ENCODE results near the gene EPB41L5. TPM values are rescaled to one million over a fixed set of nuclear protein-coding genes. Genes with fewer than 3 reads are reported as not detected.
"Not testable (repeated sequence)": the region's sequence is repeated elsewhere in the genome, so short reads cannot be mapped to it uniquely, and the experiment has no call there.

Gene EPB41L5
- total and polyA plus RNA-seq, 7 donors, result 8.2 to 24.3 (median 16.9) TPM

DNA sequence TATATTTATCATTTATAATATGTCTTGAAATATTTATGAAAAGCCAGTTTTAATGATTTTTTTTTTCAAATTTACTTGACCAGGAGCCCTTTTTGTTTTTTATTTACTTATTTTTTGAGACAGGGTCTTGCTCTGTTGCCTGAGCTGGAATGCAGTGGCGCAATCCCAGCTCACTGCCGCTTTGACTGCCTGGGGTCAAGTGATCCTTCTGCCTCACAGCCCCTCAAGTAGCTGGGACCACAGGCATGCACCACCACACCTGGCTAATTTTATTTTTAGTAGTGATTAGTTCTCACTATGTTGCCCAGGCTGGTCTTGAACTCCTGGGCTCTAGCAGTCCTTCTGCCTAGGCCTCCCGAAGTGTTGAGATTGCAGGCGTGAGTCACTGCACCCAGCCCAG, 5.7 kb downstream of the EPB41L5 start:
- WGBS, 2 donors, result 96 to 97% methylated on average over 4 of the region's 4 CpGs
- Histone ChIP-seq H3K27me3 (no peaks in the 10 kb centered on the region), H3K27ac (no peak overlapping the region), H3K4me1 (peaks cover 0 to 10% (median 4%) of the 10 kb centered on the region in 4 donors), H3K9me3 (no peaks in the 10 kb centered on the region), H3K36me3 (no peaks in the 10 kb centered on the region), H3K4me3 (no peak overlapping the region)
- intact Hi-C loops (cut with DNase I), result loop anchor here (10.0 kb wide), 1 partner anchor 156 kb away; no protein-coding TSS in a partner anchor
- TF ChIP-seq EP300 (IDR thresholded peaks at IDR 0.05), result no peak
- no peak for TF ChIP-seq POLR2A (IDR thresholded peaks at IDR 0.05)
- no peak for TF ChIP-seq POLR2AphosphoS5 (IDR thresholded peaks at IDR 0.05)
- TF ChIP-seq, protein P1, sequence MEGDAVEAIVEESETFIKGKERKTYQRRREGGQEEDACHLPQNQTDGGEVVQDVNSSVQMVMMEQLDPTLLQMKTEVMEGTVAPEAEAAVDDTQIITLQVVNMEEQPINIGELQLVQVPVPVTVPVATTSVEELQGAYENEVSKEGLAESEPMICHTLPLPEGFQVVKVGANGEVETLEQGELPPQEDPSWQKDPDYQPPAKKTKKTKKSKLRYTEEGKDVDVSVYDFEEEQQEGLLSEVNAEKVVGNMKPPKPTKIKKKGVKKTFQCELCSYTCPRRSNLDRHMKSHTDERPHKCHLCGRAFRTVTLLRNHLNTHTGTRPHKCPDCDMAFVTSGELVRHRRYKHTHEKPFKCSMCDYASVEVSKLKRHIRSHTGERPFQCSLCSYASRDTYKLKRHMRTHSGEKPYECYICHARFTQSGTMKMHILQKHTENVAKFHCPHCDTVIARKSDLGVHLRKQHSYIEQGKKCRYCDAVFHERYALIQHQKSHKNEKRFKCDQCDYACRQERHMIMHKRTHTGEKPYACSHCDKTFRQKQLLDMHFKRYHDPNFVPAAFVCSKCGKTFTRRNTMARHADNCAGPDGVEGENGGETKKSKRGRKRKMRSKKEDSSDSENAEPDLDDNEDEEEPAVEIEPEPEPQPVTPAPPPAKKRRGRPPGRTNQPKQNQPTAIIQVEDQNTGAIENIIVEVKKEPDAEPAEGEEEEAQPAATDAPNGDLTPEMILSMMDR (IDR thresholded peaks at IDR 0.05), result no peak
- DNase-seq, result no peak

DNA sequence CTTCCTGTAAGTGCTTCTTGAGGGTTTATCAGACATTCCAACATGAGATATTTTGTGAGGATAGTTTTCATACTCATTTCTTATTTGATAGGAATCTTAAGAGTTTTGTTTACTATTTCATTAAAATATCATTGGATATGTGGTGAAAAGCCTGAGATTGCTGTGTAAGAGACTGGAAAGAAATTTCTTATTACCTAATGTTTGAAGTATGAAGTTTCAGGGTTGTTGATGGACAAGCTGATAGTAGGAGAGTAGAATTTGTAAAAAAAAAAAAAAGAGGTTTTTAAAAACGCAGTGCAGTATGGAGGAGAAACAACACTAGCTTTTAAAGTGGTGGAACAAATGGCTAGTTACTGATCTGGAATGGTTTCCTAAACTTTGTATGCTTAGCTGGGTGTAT, 7.7 kb downstream of the EPB41L5 start:
- intact Hi-C loops (cut with DNase I), result no loop called here
- DNase-seq, result no peak
- Histone ChIP-seq H3K27me3 (no peaks in the 10 kb centered on the region), H3K9me3 (no peaks in the 10 kb centered on the region), H3K36me3 (no peaks in the 10 kb centered on the region), H3K4me1 (no peaks in the 10 kb centered on the region), H3K27ac (no peak overlapping the region), H3K4me3 (no peak overlapping the region)
- TF ChIP-seq POLR2AphosphoS5 (IDR thresholded peaks at IDR 0.05) (no peak), POLR2A (IDR thresholded peaks at IDR 0.05) (no peak), EP300 (IDR thresholded peaks at IDR 0.05) (no peak)
- TF ChIP-seq, protein P1 (IDR thresholded peaks at IDR 0.05), result no peak
- 90 to 92% methylated on average over 1 of the region's 1 CpG for WGBS, 2 donors

DNA sequence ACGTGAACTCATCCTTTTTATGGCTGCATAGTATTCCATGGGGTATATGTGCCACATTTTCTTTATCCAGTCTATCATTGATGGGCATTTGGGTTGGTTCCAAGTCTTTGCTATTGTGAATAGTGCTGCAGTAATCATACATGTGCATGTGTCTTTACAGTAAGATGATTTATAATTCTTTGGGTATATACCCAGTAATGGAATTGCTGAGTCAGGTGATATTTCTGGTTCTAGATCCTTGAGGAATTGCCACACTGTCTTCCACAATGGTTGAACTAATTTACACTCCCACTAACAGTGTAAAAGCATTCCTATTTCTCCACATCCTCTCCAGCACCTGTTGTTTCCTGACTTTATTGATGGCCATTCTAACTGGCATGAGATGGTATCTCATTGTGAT, 9.6 kb downstream of the EPB41L5 start:
- H3K27me3 ChIP-seq; H3K4me3 ChIP-seq; H3K9me3 ChIP-seq; H3K4me1 ChIP-seq; H3K36me3 ChIP-seq; DNase-seq; H3K27ac ChIP-seq; intact Hi-C loops (cut with DNase I): not testable (repeated sequence)
- 96 to 97% methylated on average over 1 of the region's 1 CpG for WGBS, 2 donors

DNA sequence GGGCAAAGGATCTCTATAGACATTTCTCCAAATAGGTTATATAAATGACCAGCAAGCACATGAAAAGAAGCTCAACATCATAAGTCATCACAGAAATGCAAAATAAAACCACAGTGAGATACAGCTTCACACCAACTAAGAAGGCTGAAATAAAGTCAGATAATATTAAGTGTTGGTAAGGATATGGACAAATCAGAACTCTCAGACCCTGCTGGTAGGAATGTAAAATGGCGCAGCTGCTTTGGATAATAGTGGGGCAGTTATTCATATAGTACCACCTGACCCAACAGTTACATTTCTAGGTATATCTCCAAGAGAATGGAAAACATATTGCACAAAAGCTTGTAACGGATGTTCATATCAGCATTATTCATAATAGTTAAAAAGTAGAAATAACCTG, 14.0 kb downstream of the EPB41L5 start:
- H3K4me1 ChIP-seq, result no peaks in the 10 kb centered on the region
- no peaks in the 10 kb centered on the region for H3K36me3 ChIP-seq
- 97 to 98% methylated on average over 2 of the region's 2 CpGs for WGBS, 2 donors
- TF ChIP-seq, protein P1 (IDR thresholded peaks at IDR 0.05), result peak in 1 of 4 experiments; percentile 15
- TF ChIP-seq EP300 (IDR thresholded peaks at IDR 0.05), result no peak
- intact Hi-C loops (cut with DNase I), result no loop called here
- no peaks in the 10 kb centered on the region for H3K9me3 ChIP-seq
- H3K27me3 ChIP-seq, result no peaks in the 10 kb centered on the region
- DNase-seq, result no peak
- no peak overlapping the region for H3K4me3 ChIP-seq
- H3K27ac ChIP-seq, result no peak overlapping the region

DNA sequence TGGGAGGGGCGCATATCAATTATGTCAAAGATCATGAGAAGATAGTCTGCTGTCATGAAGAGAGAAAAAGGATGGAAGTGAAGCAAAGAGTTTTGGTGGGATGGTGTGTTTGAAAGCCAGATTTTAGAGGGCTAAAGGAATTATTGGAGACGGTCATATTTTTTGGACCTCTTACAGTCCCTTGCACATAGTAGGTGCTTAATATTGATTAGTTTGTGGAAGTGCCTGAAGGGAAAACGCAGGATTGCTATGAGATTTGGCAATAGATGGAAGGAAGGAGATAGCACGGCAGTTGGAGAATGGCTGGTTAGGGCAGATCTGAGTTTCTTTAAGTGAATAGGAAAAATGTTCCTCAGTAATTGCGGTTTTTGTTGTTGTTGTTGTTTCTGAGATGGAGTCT, 15.9 kb downstream of the EPB41L5 start:
- no peak overlapping the region for H3K27ac ChIP-seq
- WGBS, 2 donors, result 96% methylated on average over 5 of the region's 5 CpGs
- no peak overlapping the region for H3K4me3 ChIP-seq
- no peak for DNase-seq
- H3K4me1 ChIP-seq, result no peaks in the 10 kb centered on the region
- H3K9me3 ChIP-seq, result no peaks in the 10 kb centered on the region
- intact Hi-C loops (cut with DNase I), result no loop called here
- no peaks in the 10 kb centered on the region for H3K27me3 ChIP-seq
- TF ChIP-seq EP300 (IDR thresholded peaks at IDR 0.05) (no peak), POLR2AphosphoS5 (IDR thresholded peaks at IDR 0.05) (no peak), POLR2A (IDR thresholded peaks at IDR 0.05) (no peak)
- TF ChIP-seq, protein P1 (IDR thresholded peaks at IDR 0.05), result no peak
- no peaks in the 10 kb centered on the region for H3K36me3 ChIP-seq

All from sigmoid colon (tissue), 7 donors.